ENCODE measurements around the gene HECA.

GRCh38 chr6:139186692-139187091 lies 51.8 kb downstream of the HECA start:
- TF ChIP-seq CTCF (conservative IDR thresholded peaks at IDR 0.05; ENCODE audit: low read depth, low read length) (no peak), EZH2 (IDR thresholded peaks at IDR 0.05; ENCODE audit: borderline replicate concordance, low read depth, low read length, poor library complexity, severe bottlenecking) (no peak)

Data from A673 (cell line).